Measurements from ENCODE around the gene ITPRIP.

Gene ITPRIP

GRCh38 chr10:104325436-104326435, 12.5 kb downstream of the ITPRIP start:
- no peak for DNase-seq

GRCh38 chr10:104324931-104325330, 13.3 kb downstream of the ITPRIP start:
- no peak for DNase-seq

- no peak for DNase-seq
These were observed 14.0 kb downstream of the ITPRIP start for GRCh38 chr10:104324221-104324686.

- DNase-seq = no peak
These were observed 14.5 kb downstream of the ITPRIP start for GRCh38 chr10:104323760-104324201.

- DNase-seq = no peak
These were observed 15.2 kb downstream of the ITPRIP start for GRCh38 chr10:104323085-104323484.

GRCh38 chr10:104322416-104322782, 15.9 kb downstream of the ITPRIP start:
- DNase-seq = no peak

GRCh38 chr10:104321725-104322415, 16.4 kb downstream of the ITPRIP start:
- no peak for DNase-seq

GRCh38 chr10:104321226-104321625, 17.0 kb downstream of the ITPRIP start:
- no peak for DNase-seq

- DNase-seq = no peak
These were observed 19.2 kb downstream of the ITPRIP start for GRCh38 chr10:104318810-104319741.

- no peak for DNase-seq
These were observed 19.9 kb downstream of the ITPRIP start for GRCh38 chr10:104318326-104318725.

- no peak for DNase-seq
These were observed 20.5 kb downstream of the ITPRIP start for GRCh38 chr10:104317726-104318299.

- no peak for DNase-seq
These were observed 21.0 kb downstream of the ITPRIP start for GRCh38 chr10:104317269-104317710.

- DNase-seq = no peak
These were observed 21.8 kb downstream of the ITPRIP start for GRCh38 chr10:104316321-104317099.

- DNase-seq = no peak
These were observed 22.8 kb downstream of the ITPRIP start for GRCh38 chr10:104315486-104315921.

GRCh38 chr10:104314591-104315485, 23.4 kb downstream of the ITPRIP start:
- no peak for DNase-seq

GRCh38 chr10:104311184-104311720, 27.0 kb downstream of the ITPRIP start:
- DNase-seq = no peak

GRCh38 chr10:104309980-104310978, 28.0 kb downstream of the ITPRIP start:
- no peak for DNase-seq

GRCh38 chr10:104308439-104308903, 29.8 kb downstream of the ITPRIP start:
- no peak for DNase-seq
